ENCODE data around the gene FAM124A.

Gene FAM124A

GRCh38 chr13:51180853-51181511 lies 41.2 kb upstream of the FAM124A start:
- DNase-seq (ENCODE audit: extremely low spot score): no peak
- ChIA-PET POLR2A (no interaction called here), CTCF (no interaction called here)
- TF ChIP-seq CTCF (IDR thresholded peaks at IDR 0.05; ENCODE audit: control extremely low read depth, extremely low read depth, low read depth, missing control alignments): no peak

DNA sequence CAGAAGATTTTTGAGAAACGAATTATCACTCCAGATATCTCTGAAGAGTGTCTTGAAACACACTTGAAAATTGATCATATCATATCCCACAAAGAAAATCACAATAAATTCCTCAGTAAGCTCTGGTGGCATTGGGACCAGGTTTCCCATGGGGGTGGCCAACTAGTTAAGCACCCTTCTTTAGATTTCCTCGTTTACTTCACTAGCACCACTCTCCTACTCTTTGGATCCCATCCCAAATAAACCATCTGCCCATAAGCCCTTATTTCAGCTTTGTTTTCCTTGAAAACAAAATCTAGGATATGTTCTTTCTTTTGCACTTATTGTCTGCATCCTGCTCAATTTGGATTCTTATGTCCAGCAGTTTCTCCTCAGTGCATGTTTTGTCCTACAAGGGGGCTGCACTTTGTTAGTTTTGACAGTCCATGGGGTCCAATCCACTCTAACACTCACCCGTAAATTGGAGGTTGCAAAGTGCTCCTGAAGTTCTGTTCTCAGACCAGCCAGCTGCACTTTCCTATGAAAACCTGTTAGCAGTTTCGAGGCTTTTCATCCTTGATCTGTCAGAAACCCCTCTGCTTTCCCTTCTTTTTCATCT lies 40.3 kb upstream of the FAM124A start:
- no peak for TF ChIP-seq CTCF (IDR thresholded peaks at IDR 0.05; ENCODE audit: control extremely low read depth, extremely low read depth, low read depth, missing control alignments)
- ChIA-PET CTCF (no interaction called here), POLR2A (no interaction called here)
- DNase-seq (ENCODE audit: extremely low spot score): no peak

DNA sequence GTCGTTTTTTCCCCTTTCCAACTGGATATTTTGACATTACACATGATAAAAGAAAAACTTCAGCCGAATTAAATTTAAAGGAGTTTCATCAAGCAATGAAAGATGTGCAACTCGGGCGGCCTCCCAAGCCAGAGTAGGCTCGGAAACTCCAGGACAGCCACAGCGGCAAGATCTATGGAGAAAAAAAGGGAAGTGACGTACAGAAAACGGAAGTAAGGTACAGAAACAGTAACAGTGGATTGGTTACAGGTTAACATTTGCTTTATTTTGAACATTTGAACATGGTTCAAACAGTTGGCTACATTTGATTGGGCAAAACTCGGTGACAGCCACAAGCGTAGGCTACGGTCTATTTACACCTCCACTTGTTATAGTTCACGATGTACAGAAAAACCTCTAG lies 30.5 kb upstream of the FAM124A start:
- TF ChIP-seq CTCF (IDR thresholded peaks at IDR 0.05; ENCODE audit: control extremely low read depth, extremely low read depth, low read depth, missing control alignments): no peak
- CTCF ChIA-PET: interaction anchor here (2.7 kb wide), 1 partner anchor 8 kb away, joined by 11 read pairs; no protein-coding TSS in a partner anchor
- POLR2A ChIA-PET: no interaction called here

GRCh38 chr13:51192348-51192747 lies 29.9 kb upstream of the FAM124A start:
- POLR2A ChIA-PET: no interaction called here
- CTCF ChIA-PET: no interaction called here
- no peak for DNase-seq (ENCODE audit: extremely low spot score)
- TF ChIP-seq CTCF (IDR thresholded peaks at IDR 0.05; ENCODE audit: control extremely low read depth, extremely low read depth, low read depth, missing control alignments): no peak

More for the DNA sequence above, 30.5 kb upstream of the FAM124A start:
- DNase-seq (ENCODE audit: extremely low spot score): no peak

GRCh38 chr13:51193387-51193786 lies 28.8 kb upstream of the FAM124A start:
- ChIA-PET POLR2A (no interaction called here), CTCF (interaction anchor here (1.0 kb wide), 1 partner anchor 9 kb away, joined by 3 read pairs; no protein-coding TSS in a partner anchor)
- DNase-seq (ENCODE audit: extremely low spot score): no peak
- no peak for TF ChIP-seq CTCF (IDR thresholded peaks at IDR 0.05; ENCODE audit: control extremely low read depth, extremely low read depth, low read depth, missing control alignments)

DNA sequence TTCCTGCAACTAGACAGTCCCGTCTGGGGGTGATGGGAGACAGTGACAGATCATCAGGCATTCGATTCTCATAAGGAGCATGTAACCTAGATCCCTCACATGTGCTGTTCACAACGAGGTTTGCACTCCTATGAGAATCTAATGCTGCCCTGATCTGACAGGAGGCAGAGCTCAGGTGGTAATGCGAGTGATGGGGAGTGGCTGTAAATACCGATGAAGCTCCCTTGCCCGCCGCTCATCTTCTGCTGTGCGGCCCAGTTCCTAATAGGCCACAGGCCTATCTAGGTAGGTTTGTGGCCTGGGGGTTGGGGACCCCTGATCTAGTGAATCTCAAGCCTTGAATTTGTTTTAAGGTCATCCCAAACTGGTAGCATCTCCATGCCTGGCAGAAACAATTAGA lies 27.3 kb upstream of the FAM124A start:
- ChIA-PET CTCF (no interaction called here), POLR2A (no interaction called here)
- no peak for TF ChIP-seq CTCF (IDR thresholded peaks at IDR 0.05; ENCODE audit: control extremely low read depth, extremely low read depth, low read depth, missing control alignments)
- no peak for DNase-seq (ENCODE audit: extremely low spot score)
